Measurements from ENCODE around the gene FRK. TPM values are rescaled to one million over a fixed set of nuclear protein-coding genes. Genes with fewer than 3 reads are reported as not detected.

FRK gene
- total RNA-seq, 4 donors from 2014 or later = 1.2 to 3.5 (median 2.4) TPM

GRCh38 chr6:116010790-116011401, 49.8 kb downstream of the FRK start:
- H3K4me3 ChIP-seq (replicated peaks in 1 of 3) = no peak overlapping the region
- TF ChIP-seq CTCF (IDR thresholded peaks at IDR 0.05) = peak; percentile 46 to 83 (median 60)
- TF ChIP-seq POLR2A (IDR thresholded peaks at IDR 0.05) = no peak
- no peaks in the 10 kb centered on the region for H3K27me3 ChIP-seq
- 15 to 16% methylated on average over 3 of the region's 3 CpGs for WGBS, 2 donors
- no peaks in the 10 kb centered on the region for H3K9me3 ChIP-seq
- no peaks in the 10 kb centered on the region for H3K36me3 ChIP-seq
- H3K4me1 ChIP-seq = peaks cover 0 to 7% of the 10 kb centered on the region in 2 donors
- intact Hi-C loops (cut with DNase I) = loop anchor here (5.0 kb wide), 1 partner anchor 91 kb away; the partner anchor contains the start of gene NT5DC1
- DNase-seq = peak; percentile 65 to 78
- no peak overlapping the region for H3K27ac ChIP-seq

GRCh38 chr6:116010386-116010785, 50.3 kb downstream of the FRK start:
- no peak overlapping the region for H3K4me3 ChIP-seq (replicated peaks in 1 of 3)
- DNase-seq = no peak
- peaks cover 0 to 7% of the 10 kb centered on the region in 2 donors for H3K4me1 ChIP-seq
- no peaks in the 10 kb centered on the region for H3K27me3 ChIP-seq
- WGBS, 2 donors = 86 to 89% methylated on average over 3 of the region's 3 CpGs
- H3K27ac ChIP-seq = no peak overlapping the region
- no peaks in the 10 kb centered on the region for H3K9me3 ChIP-seq
- no peaks in the 10 kb centered on the region for H3K36me3 ChIP-seq
- intact Hi-C loops (cut with DNase I) = loop anchor here (5.0 kb wide), 1 partner anchor 92 kb away; the partner anchor contains the start of gene NT5DC1
- TF ChIP-seq POLR2A (IDR thresholded peaks at IDR 0.05) (no peak), CTCF (IDR thresholded peaks at IDR 0.05) (no peak)

GRCh38 chr6:116008470-116009243, 52.0 kb downstream of the FRK start:
- Histone ChIP-seq H3K9me3 (no peaks in the 10 kb centered on the region), H3K27ac (no peak overlapping the region), H3K36me3 (no peaks in the 10 kb centered on the region), H3K4me1 (peaks cover 0 to 7% of the 10 kb centered on the region in 2 donors), H3K27me3 (no peaks in the 10 kb centered on the region), H3K4me3 (replicated peaks in 1 of 3) (no peak overlapping the region)
- intact Hi-C loops (cut with DNase I) = no loop called here
- 55% methylated on average over 6 of the region's 6 CpGs for WGBS, 2 donors
- TF ChIP-seq POLR2A (IDR thresholded peaks at IDR 0.05) (no peak), CTCF (IDR thresholded peaks at IDR 0.05) (no peak)
- DNase-seq = no peak

- intact Hi-C loops (cut with DNase I) = no loop called here
- no peak overlapping the region for H3K4me3 ChIP-seq (replicated peaks in 1 of 3)
- no peak for DNase-seq
- H3K36me3 ChIP-seq = no peaks in the 10 kb centered on the region
- TF ChIP-seq CTCF (IDR thresholded peaks at IDR 0.05) = no peak
- TF ChIP-seq POLR2A (IDR thresholded peaks at IDR 0.05) = no peak
- no peaks in the 10 kb centered on the region for H3K4me1 ChIP-seq
- H3K27me3 ChIP-seq = no peaks in the 10 kb centered on the region
- H3K27ac ChIP-seq = no peak overlapping the region
- no peaks in the 10 kb centered on the region for H3K9me3 ChIP-seq
- 87 to 90% methylated on average over 4 of the region's 4 CpGs for WGBS, 2 donors
These were observed 55.6 kb downstream of the FRK start for GRCh38 chr6:116004841-116005815.
